ENCODE results near the gene FAM3A. TPM values are rescaled to one million over a fixed set of nuclear protein-coding genes. Genes with fewer than 3 reads are reported as not detected.
A peak's percentile ranks its signal among the peaks of the same experiment; 100 is the strongest.

The FAM3A gene
- total and polyA plus RNA-seq, 2 experiments from 2014 or later = 41.1 to 68.0 TPM

GRCh38 chrX:154459832-154460231, 56.2 kb downstream of the FAM3A start:
- TF ChIP-seq EZH2phosphoT487 (IDR thresholded peaks at IDR 0.05; ENCODE audit: low read depth, severe bottlenecking, unreplicated experiment) = no peak
- Histone ChIP-seq H3K4me3 (no peak overlapping the region), H3K9me2 (replicated peaks; ENCODE audit: insufficient read depth) (no peaks in the 10 kb centered on the region), H3K4me2 (peak overlapping the region; percentile 83), H3K9me3 (ENCODE audit: low read depth) (no peaks in the 10 kb centered on the region), H4K20me1 (ENCODE audit: insufficient read depth, poor library complexity, severe bottlenecking) (no peaks in the 10 kb centered on the region), H3K36me3 (replicated peaks; ENCODE audit: insufficient read depth, low read depth) (no peaks in the 10 kb centered on the region), H3K79me2 (peaks cover 23% of the 10 kb centered on the region), H3K27ac (no peak overlapping the region), H3K27me3 (no peaks in the 10 kb centered on the region), H3K4me1 (ENCODE audit: insufficient read depth) (no peaks in the 10 kb centered on the region), H2AFZ (no peak overlapping the region)
- WGBS (ENCODE audit: low lambda C conversion rate, missing lambda C conversion rate) = 67% methylated on average over 14 of the region's 14 CpGs
- no peak for DNase-seq (ENCODE audit: low spot score)

GRCh38 chrX:154458954-154459778, 56.9 kb downstream of the FAM3A start:
- TF ChIP-seq CTCF (IDR thresholded peaks at IDR 0.05; ENCODE audit: poor library complexity) (no peak), EZH2phosphoT487 (IDR thresholded peaks at IDR 0.05; ENCODE audit: low read depth, severe bottlenecking, unreplicated experiment) (no peak), EZH2 (IDR thresholded peaks at IDR 0.05; ENCODE audit: borderline replicate concordance) (no peak)
- no peaks in the 10 kb centered on the region for H3K36me3 ChIP-seq (replicated peaks; ENCODE audit: insufficient read depth, low read depth)
- H3K9me2 ChIP-seq (replicated peaks; ENCODE audit: insufficient read depth) = no peaks in the 10 kb centered on the region
- peak overlapping the region; percentile 52 for H3K4me3 ChIP-seq
- 51% methylated on average over 11 of the region's 15 CpGs for WGBS (ENCODE audit: low lambda C conversion rate, missing lambda C conversion rate)
- DNase-seq (ENCODE audit: low spot score) = peak; percentile 44
- no peaks in the 10 kb centered on the region for H4K20me1 ChIP-seq (ENCODE audit: insufficient read depth, poor library complexity, severe bottlenecking)
- peaks cover 23% of the 10 kb centered on the region for H3K79me2 ChIP-seq
- no peaks in the 10 kb centered on the region for H3K4me1 ChIP-seq (ENCODE audit: insufficient read depth)
- no peaks in the 10 kb centered on the region for H3K9me3 ChIP-seq (ENCODE audit: low read depth)
- peak overlapping the region; percentile 83 for H3K4me2 ChIP-seq
- no peaks in the 10 kb centered on the region for H3K27me3 ChIP-seq
- peak overlapping the region; percentile 20 for H3K27ac ChIP-seq
- no peak overlapping the region for H2AFZ ChIP-seq

- peaks cover 23% of the 10 kb centered on the region for H3K79me2 ChIP-seq
These were observed 57.7 kb downstream of the FAM3A start, which contains the start of gene PLXNA3 for GRCh38 chrX:154458116-154458953. PLXNA3 (plus strand) TSS chrX:154458281; CDS start chrX:154460184, 1,903 bp downstream.

More at GRCh38 chrX:154458116-154458953, 57.7 kb downstream of the FAM3A start, which contains the start of gene PLXNA3:
- peak within 1 kb of the TSS; percentile 57 for H2AFZ ChIP-seq
- H3K27ac ChIP-seq = peak within 1 kb of the TSS; percentile 80
- peak within 1 kb of the TSS; percentile 83 for H3K4me2 ChIP-seq
- TF ChIP-seq CTCF (IDR thresholded peaks at IDR 0.05; ENCODE audit: poor library complexity) = no peak
- TF ChIP-seq EZH2phosphoT487 (IDR thresholded peaks at IDR 0.05; ENCODE audit: low read depth, severe bottlenecking, unreplicated experiment) = no peak
- no peak for TF ChIP-seq EZH2 (IDR thresholded peaks at IDR 0.05; ENCODE audit: borderline replicate concordance)
- H3K9me3 ChIP-seq (ENCODE audit: low read depth) = no peaks in the 10 kb centered on the region
- no peaks in the 10 kb centered on the region for H3K9me2 ChIP-seq (replicated peaks; ENCODE audit: insufficient read depth)
- 38% methylated on average over 20 of the region's 88 CpGs for WGBS (ENCODE audit: low lambda C conversion rate, missing lambda C conversion rate)
- no peaks in the 10 kb centered on the region for H4K20me1 ChIP-seq (ENCODE audit: insufficient read depth, poor library complexity, severe bottlenecking)
- peak within 1 kb of the TSS; percentile 52 for H3K4me3 ChIP-seq
- no peaks in the 10 kb centered on the region for H3K36me3 ChIP-seq (replicated peaks; ENCODE audit: insufficient read depth, low read depth)
- peak; percentile 74 for DNase-seq (ENCODE audit: low spot score)
- H3K4me1 ChIP-seq (ENCODE audit: insufficient read depth) = no peaks in the 10 kb centered on the region
- H3K27me3 ChIP-seq = no peaks in the 10 kb centered on the region
